GM18909 (cell line): ENCODE data around the gene C2CD4A.
"Not testable (repeated sequence)": the region's sequence is repeated elsewhere in the genome, so short reads cannot be mapped to it uniquely, and the experiment has no call there.

Source experiments
- ATAC-seq: cut with Tn5 transposase; IDR thresholded peaks from one replicate; pipeline ENCODE4 v1.9.1; 2021; ENCODE audit warnings: mild to moderate bottlenecking; ENCODE audit not compliant: unreplicated experiment, poor library complexity

The C2CD4A gene, protein sequence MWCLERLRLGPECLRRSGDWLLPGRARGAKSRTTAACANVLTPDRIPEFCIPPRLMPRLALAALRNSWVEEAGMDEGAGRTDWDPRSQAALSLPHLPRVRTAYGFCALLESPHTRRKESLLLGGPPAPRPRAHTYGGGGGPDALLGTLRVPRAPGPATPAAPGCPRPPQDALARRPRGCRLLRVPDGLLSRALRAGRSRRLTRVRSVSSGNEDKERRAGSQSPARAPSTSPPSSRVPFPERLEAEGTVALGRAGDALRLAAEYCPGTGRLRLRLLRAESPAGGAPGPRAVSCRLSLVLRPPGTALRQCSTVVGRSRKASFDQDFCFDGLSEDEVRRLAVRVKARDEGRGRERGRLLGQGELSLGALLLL

DNA sequence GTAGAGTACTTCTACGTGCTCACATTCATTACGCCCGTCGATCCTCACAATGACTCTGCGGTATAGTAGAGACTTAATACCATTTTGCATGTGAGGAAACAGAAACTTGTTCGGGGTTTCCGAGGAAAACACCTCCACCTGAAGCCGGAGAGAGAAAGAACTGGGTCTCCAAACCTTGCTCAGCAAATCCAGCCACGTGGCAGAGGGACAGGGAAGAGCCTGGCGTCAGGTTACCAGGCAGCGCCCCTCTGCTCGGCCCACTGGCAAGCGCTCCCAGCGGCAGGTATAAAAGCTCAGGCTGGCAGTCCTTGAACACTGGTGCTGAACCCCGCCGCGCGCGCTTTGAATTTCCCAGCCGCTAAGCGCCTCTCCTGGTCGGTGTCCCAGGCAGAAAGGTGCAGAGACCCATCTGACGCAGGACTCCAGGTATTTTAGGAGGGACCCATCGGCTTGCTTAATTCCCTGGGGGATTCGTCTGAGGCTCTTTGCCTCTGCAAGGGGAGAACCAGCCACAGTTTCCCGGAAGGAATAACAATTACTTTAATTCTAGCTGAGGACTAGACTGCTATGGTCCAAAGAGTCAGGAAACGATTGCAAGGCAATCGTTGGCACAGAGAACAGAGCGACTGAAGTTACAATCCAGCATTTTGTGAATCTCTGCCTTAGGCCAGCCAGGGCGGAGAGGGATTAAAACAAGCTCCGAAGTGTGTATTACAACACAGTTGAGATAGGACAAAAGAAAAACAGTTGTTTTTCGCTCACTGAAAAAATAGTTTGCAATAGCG is at the start of gene C2CD4A:
Gene C2CD4A, plus strand, starts transcription at position 315 of the 785 bp plus-strand sequence. CDS start 637 bp downstream, outside the sequence.
- ATAC-seq, result no peak

DNA sequence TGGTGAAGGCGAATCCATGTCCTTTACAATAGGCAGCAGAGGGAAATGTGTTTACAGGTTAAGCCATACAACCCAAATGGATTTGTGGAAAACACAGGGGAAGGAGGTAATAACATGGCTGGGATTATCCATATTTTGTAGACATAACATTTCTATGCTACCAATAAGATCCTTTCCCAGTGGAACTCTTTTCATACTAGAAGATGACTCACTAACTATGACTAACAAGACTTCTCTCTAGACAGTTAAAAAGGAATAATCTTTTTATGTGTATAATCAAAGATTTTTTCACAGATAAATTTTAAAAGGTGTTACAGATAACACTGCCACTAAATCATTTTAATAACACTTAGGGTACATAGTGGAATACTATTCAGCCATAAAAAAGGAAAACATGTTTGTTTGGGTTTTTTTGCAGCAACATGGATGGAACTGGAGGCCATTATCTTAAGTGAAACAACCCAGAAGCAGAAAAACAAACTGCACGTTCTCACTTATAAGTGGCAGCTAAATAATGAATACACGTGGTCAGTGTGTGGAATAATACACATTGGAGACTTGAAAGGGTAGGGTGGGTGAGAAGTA is 46.1 kb upstream of the C2CD4A start:
- ATAC-seq, result no peak

DNA sequence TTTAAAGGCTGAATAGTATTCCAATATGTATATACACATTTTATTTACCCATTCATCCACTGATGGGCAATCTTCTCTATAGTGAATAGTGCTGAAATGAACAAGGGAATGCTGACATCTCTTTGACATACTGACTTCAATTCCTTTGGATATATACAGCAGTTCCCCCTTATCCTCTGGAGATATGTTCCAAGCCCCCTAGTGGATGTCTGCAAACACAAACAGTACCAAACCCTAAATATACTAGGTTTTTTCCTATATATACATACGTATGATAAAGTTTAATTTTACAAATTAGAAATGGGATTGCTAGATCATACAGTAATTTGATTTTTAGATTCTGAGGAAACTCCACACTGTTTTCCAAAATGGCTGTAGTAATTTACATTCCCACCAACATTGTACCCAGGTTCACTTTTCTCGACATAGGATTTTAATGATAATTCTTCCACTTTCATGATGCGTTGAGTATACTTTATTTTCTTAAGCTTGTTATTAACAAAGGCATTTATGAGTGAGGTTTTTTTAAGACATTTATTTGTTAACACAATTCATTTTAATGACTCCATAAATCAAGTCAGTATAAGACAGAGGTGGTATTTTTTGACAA is 44.7 kb upstream of the C2CD4A start:
- ATAC-seq, result no peak

DNA sequence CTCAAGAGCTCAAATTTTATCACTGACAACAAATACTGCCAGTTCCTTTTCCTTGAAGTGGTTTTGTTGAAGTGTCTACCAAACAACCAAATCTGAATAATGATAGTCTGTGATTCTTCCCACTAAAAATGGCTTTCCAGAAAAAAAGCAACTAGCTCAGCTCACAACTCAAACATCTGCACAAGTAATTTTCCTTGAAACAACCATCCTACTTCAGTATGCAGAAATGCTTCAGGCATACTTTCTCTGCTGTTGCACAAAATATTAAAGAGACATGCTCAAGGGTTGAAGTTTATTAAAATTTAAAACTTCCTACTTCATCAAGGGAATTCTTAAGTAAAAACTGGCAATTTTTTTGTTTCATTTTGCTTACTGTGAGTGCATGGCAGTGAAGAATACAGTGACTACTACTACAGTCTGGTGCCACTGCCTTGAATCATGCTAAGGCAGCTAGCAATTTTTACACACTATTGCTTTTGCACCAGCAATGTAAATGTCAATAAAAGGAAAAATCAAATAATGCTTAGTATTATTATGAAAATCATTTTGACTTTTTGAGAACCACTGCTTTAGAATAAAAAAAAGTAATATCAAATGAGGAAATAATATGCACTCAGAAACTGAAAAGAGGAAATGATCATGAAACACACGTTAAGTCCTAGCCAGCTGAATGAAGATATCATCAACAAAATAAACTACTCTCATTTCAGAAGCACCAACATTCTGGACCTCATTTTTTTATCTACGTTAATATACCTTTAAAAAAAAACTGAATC is 40.1 kb upstream of the C2CD4A start:
- ATAC-seq, result no peak

DNA sequence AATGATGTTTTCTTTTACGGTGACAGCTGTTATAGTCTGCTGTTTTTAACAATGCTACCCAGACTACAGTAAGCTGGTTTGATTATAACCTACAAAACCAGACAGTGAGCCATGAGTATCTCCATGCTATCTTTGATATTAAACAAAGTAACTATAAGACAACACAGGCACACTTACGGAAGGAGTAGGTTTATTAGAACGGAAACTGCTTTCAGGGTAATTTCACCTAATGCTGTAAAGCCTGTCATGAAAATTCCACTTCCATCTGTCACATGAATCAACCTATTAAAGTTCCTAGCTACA is 39.6 kb upstream of the C2CD4A start:
- ATAC-seq, result no peak

DNA sequence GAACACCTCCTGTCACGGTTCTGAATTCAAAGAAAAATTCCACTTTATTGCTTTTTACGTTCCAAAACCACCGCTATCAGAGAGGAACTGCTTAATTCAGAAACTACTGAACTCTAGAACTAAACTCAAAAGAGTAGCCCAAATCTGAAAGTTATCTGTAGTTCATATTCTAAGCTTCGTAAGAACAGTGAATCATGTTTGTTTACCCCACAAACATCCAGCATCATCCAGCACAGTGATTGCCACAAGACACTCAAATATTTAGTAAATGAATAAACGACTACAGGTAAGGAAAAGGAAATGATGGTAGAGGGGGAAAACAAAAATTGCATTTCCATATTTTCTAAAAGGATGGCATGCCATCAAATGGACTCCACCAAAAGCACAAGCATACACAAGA is 38.9 kb upstream of the C2CD4A start:
- no peak for ATAC-seq

DNA sequence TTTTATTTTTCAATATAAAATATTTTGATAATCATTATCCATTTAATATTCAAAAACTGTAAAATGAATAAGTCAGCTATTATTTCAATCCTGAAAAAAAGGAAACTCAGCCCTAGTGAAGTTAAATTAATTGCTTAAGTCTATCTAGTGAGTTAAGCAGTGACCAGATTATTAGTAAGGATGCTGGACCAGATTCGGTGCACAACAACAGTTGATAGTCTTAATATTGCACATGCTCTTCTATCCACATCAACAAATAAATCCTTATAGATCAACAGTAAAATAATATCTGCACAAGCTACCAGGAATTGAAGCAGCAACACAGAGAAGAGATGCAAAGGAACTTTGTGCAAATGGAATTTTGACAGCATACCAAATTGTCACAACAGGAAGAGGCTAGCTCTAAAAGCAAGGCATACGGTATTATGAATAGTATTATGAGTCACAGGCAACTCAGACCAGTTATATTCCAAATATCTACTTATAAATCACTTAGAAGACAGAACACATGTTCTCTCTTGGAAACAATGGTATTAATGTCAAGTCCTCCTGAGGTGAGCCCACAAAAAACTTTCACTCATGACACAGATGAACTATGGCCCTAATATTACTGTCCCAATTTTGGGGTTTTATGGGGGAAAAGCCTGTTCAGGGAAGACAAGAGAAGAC is 31.4 kb upstream of the C2CD4A start:
- no peak for ATAC-seq

DNA sequence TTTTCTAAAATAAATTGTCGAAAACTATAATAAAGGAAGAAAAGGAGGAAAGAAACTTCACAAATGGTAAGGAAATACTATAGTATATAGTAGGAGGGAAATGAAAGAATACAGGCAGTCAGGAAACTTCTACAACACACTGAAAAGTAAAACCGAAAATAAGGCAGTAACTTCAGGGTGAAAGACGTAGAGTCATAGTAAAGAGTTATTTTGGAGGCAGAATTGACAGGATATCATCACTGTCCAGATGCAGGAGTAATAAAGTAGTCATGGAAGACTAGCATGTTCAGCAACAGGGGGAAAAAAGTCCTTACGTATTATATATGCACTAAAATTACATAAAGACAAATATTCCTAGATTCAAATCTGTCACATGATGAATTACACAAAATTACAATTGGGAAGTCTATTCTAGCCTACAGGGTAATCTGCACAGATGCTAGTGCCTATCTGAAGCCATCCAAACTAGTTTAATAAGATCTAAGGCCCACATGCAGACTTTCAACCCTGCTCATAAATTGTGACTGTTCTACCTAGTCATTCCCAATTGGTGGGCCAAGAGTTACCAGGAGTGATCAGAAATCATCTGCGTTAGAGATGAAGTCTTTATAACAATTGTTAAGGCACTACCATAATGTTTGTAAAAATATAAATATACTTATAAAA is 20.6 kb upstream of the C2CD4A start:
- peak; percentile 60 for ATAC-seq

DNA sequence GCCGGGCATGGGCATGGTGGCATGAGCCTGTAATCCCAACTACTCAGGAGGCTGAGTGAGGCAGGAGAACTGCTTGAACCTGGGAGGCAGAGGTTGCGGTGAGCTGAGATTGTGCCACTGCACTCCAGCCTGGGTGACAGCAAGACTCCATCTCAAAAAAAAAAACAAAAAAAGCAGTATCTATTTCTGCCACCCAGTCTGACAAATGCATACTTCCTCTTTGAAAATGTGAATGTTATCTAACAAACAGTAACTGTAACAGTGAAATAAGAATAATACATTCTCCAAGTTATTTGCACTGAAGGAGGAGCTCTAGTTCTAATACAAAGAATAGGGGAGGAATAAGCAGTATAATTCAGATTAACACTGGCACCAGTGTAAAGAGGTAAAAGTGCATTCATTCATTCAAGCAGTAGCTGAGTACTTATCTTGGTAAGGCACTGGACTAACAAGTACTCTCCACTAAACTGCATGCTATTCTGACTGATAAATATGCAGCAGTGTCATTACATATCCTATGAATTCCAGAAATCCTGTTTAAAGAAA is 19.4 kb upstream of the C2CD4A start:
- no peak for ATAC-seq

DNA sequence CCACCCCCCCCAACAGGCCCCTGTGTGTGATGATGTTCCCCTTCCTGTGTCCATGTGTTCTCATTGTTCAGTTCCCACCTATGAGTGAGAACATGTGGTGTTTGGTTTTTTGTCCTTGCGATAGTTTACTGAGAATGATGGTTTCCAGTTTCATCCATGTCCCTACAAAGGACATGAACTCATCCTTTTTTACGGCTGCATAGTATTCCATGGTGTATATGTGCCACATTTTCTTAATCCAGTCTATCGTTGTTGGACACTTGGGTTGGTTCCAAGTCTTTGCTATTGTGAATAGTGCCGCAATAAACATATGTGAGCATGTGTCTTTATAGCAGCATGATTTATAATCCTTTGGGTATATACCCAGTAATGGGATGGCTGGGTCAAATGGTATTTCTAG is 18.5 kb upstream of the C2CD4A start:
- not testable (repeated sequence) for ATAC-seq

DNA sequence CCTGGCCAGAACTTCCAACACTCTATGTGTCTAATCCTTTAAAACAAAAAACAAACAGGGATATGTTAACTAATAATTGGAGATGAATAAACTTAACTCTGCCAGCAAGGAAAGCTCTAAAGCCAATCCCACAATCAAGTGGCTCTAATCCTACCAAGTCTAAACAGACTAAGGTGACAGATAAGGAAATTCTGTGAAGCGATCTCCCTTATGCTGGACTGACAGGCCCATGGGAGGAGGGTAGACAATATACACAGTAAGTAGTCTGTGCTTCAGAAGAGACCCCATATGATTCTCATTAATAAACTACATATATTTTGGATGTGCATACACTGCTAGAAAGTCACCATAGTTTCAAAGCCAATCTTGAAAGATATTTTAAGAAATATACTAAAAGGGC is 16.7 kb upstream of the C2CD4A start:
- no peak for ATAC-seq

DNA sequence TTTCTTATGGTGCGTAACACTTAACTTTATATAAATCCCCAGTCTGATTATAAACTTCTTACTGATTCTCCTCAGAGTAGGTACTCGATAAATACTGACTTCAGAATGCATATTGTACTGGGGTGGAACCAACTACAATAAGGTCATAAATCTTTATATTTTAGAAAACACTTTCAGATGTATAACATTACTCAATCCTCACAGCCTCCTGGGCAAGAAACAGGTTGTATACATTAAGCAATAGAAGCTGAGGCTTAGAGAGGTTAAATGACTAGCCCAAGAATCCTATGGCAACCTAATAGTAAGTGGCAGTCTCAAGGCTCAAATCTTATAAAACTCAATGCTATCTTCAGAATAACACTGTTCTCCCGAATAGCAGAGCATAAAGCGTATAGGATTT is 15.6 kb upstream of the C2CD4A start:
- no peak for ATAC-seq

DNA sequence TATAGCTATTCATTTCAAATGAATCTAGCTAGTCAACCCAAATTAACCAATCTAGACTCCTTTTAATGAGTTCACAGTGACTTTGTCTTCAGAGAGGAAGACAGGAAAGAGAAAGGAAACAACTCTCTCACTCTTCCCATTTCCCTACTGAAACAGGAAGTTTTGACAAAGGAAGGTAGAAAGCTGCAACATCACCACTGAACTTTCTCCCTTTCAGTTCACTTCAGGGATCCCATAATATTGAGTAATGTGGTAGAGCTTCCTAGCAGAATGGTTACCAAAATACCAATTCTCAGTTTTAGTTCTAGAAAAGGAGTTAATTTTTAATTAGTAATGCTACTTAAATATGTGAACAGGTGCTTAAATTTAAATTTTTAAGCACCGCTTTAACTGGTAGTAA is 14.1 kb upstream of the C2CD4A start:
- ATAC-seq, result no peak

DNA sequence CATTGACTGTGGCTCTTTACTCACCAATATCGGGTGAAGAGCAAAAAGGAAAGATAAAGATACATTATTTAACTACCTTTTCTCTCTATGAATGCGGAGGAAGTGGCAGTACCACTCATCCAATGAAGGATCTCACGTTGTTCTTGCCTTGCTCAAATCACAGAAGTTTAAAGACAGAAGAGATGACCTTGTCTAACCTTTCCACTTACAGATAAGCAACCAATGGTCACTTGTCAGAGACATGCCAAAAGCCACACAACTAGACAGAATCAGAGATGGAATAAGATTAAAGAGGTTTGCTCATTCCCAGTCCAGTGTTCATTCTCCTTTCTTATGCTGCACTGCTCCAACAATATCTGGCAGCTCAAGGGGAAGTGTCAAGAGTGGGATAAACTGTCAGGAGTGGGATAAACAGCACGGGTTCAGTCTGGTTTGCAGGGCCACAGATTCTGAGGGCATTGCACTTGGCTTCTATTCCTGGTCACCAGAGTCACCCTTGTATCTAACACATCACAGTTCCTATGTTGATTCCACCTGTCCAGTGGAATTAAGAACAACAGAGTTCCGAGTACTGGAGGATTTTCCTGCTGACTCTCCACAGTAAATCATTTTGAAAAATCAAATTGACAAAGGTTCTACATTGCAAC is 13.2 kb upstream of the C2CD4A start:
- no peak for ATAC-seq

DNA sequence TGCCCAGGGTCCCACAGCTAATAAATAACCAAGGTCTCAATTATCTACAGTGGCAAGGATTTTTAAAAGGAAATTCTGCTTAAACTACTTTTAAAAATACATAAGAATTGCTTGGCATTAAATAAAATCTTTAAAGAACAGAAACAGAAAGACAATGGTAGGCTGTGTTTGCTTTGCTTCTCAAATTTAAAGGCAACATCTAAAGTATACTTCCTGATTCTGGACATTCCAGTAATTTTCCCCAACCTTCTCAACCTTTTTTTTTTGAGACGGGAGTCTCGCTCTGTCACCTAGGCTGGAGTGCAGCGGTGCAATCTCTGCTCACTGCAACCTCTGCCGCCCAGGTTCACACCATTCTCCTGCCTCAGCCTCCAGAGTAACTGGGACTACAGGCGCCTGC is 11.8 kb upstream of the C2CD4A start:
- no peak for ATAC-seq

DNA sequence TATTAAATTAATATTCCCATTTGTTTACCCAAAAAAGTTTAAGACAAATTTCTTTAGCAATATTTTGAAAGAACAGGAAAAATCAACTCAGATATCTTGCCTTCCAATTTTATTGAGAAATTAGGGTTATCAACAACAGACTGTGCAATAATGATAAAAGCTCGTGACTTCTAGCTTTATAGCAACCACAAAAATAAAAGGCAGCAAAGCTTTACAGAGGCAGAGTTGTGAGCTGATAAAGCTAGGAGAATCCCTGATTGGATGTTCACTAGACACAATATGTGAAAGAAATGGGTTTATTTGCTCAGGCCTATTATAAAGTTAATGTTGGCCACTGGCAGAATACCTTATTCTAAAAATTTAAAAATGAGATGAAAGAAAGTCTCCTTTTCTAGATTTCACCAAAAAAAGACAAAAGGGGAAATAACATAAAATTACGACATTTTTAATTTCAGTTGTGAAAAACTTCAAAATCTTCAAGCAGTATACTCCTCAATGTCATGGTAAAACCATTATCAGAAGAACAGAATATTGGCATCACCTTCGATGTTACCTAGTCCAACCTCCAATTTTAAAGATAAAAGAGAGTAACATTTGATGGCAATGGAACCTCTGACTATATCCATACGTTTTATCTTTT is 9.3 kb upstream of the C2CD4A start:
- no peak for ATAC-seq

DNA sequence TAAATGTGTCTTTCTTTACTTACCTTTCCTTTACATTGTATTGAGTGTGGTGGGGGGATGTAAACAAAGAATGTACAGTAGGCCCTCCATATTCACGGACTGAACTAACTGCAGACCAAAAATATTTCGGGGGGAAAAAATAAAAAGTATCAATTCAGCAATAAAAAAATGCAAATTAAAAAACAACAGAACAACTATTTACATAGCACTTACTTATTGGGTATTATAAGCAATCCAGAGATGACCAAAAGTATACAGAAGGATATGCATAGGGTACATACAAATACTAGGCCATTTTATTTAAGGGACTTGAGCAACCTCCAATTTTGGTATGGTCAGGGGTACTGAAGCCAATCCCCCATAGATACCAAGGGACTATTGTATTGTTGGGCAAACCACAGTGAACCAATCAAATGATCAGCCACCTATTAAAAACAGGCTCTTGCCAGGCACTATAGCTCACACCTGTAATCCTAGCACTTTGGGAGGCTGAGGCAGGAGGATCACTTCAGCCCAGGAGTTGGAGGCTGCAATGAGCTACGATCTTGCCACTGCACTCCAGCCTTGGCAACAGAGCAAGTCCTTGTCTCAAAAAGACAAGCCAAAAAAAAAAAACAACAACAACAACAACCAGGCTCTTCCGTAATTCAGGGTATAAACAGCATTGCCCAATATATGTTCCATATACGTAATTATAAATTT is 8.3 kb upstream of the C2CD4A start:
- ATAC-seq, result no peak
